Measurements from ENCODE around the gene ZDHHC4. TPM values are rescaled to one million over a fixed set of nuclear protein-coding genes. Genes with fewer than 3 reads are reported as not detected.

ZDHHC4 gene
- total and polyA plus RNA-seq, 2 of the 13 experiments (the other 11 are each of a cell fraction or from before 2014, with no cell fraction given): 83.2 to 188 TPM

DNA sequence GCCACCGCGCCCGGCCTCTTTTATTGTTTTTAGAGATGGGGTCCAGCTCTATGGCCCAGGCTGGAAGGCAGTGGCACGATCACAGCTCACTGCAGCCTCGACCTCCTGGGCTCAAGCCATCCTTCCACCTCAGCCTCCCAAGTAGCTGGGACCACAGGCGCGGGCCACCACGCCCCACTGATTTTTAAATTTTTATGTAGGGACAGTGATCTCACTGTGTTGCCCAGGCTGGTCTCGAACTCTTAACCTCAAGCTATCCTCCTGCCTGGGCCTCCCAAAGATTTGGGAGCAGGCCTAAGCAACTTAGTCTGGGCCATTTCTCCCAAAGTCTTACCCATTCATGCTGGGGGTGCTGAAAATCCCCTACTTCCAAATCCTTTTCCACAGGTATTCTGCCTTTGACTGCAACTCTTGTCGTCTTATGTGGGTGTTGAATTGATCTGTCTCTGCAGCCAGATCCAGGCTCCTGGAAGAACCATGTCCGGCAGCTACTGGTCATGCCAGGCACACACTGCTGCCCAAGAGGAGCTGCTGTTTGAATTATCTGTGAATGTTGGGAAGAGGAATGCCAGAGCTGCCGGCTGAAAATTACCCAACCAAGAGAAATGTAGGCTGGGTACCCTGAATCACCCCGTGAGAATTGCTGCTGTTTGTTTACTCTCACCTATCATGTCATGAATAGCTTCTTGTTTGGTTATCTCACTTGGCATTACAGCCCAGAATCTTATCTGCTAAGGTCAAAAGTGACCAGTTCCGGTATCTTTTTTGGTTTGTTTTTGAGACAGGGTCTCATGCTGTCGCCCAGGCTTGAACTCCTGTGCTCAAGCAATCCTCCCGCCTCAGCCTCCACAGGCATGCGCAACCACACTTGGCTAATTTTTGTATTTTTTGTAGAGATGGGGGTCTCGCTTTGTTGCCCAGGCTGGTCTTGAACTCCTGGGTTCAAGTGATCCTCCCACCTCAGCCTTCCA is 1.1 kb downstream of the ZDHHC4 start (continued):
- TF ChIP-seq ZFP90 (CRISPR knock-in tag; IDR thresholded peaks at IDR 0.05; ENCODE audit: borderline replicate concordance) (0 out of 2 replicates have a peak, but pooled peaks have one; percentile 23), HMGXB4 (CRISPR knock-in tag; IDR thresholded peaks at IDR 0.05; ENCODE audit: borderline replicate concordance in 1 of 2, low read depth in 1 of 2) (peak; percentile 7 to 20; a peak in 1 of 4 replicates), TEAD3 (CRISPR knock-in tag; optimal IDR thresholded peaks at IDR 0.05; ENCODE audit: borderline replicate concordance) (peak; percentile 85), BRCA1 (CRISPR knock-in tag; IDR thresholded peaks at IDR 0.05) (no peak), ZNF747 (CRISPR knock-in tag; IDR thresholded peaks at IDR 0.05; ENCODE audit: borderline replicate concordance) (peak; percentile 32; the same call in 1 of the 2 replicates), ZNF543 (CRISPR knock-in tag; IDR thresholded peaks at IDR 0.05) (no peak; the same call in 1 of the 2 replicates), ATM (IDR thresholded peaks at IDR 0.05; ENCODE audit: borderline replicate concordance) (no peak), YEATS2 (CRISPR knock-in tag; IDR thresholded peaks at IDR 0.05; ENCODE audit: borderline replicate concordance) (peak; percentile 30; the same call in 1 of the 2 replicates), ERF (CRISPR knock-in tag; IDR thresholded peaks at IDR 0.05) (peak; percentile 89), HOXA5 (CRISPR knock-in tag; IDR thresholded peaks at IDR 0.05) (peak; percentile 47; the same call in 1 of the 2 replicates), DMTF1 (CRISPR knock-in tag; IDR thresholded peaks at IDR 0.05) (no peak), IKZF5 (CRISPR knock-in tag; IDR thresholded peaks at IDR 0.05) (peak; percentile 47), ZNF264 (CRISPR knock-in tag; IDR thresholded peaks at IDR 0.05) (peak; percentile 63; the same call in 1 of the 2 replicates)
- TF ChIP-seq, protein P1, sequence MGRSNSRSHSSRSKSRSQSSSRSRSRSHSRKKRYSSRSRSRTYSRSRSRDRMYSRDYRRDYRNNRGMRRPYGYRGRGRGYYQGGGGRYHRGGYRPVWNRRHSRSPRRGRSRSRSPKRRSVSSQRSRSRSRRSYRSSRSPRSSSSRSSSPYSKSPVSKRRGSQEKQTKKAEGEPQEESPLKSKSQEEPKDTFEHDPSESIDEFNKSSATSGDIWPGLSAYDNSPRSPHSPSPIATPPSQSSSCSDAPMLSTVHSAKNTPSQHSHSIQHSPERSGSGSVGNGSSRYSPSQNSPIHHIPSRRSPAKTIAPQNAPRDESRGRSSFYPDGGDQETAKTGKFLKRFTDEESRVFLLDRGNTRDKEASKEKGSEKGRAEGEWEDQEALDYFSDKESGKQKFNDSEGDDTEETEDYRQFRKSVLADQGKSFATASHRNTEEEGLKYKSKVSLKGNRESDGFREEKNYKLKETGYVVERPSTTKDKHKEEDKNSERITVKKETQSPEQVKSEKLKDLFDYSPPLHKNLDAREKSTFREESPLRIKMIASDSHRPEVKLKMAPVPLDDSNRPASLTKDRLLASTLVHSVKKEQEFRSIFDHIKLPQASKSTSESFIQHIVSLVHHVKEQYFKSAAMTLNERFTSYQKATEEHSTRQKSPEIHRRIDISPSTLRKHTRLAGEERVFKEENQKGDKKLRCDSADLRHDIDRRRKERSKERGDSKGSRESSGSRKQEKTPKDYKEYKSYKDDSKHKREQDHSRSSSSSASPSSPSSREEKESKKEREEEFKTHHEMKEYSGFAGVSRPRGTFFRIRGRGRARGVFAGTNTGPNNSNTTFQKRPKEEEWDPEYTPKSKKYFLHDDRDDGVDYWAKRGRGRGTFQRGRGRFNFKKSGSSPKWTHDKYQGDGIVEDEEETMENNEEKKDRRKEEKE (IDR thresholded peaks at IDR 0.05): no peak
- TF ChIP-seq, protein P2, sequence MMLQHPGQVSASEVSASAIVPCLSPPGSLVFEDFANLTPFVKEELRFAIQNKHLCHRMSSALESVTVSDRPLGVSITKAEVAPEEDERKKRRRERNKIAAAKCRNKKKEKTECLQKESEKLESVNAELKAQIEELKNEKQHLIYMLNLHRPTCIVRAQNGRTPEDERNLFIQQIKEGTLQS (CRISPR knock-in tag; IDR thresholded peaks at IDR 0.05): no peak
- TF ChIP-seq, protein P3, sequence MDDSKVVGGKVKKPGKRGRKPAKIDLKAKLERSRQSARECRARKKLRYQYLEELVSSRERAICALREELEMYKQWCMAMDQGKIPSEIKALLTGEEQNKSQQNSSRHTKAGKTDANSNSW (CRISPR knock-in tag; IDR thresholded peaks at IDR 0.05; ENCODE audit: borderline replicate concordance): no peak
